ENCODE results near the gene SMG6.

SMG6 gene

GRCh38 chr17:2137342-2138098 is 166.1 kb downstream of the SMG6 start:
- DNase-seq: no peak

GRCh38 chr17:2136241-2136640 is 167.3 kb downstream of the SMG6 start:
- no peak for DNase-seq

GRCh38 chr17:2128011-2128410 is 175.6 kb downstream of the SMG6 start:
- DNase-seq: no peak

GRCh38 chr17:2125013-2125535 is 178.5 kb downstream of the SMG6 start:
- no peak for DNase-seq

- no peak for DNase-seq
These were observed 179.2 kb downstream of the SMG6 start for GRCh38 chr17:2124391-2124790.

- peak; percentile 30 for DNase-seq
These were observed 180.0 kb downstream of the SMG6 start for GRCh38 chr17:2123375-2124251.

GRCh38 chr17:2122641-2123302 is 180.8 kb downstream of the SMG6 start:
- DNase-seq: peak; percentile 66

GRCh38 chr17:2120586-2121335 is 182.8 kb downstream of the SMG6 start:
- DNase-seq: no peak

GRCh38 chr17:2113279-2113622 is 190.3 kb downstream of the SMG6 start:
- no peak for DNase-seq

- no peak for DNase-seq
These were observed 191.9 kb downstream of the SMG6 start for GRCh38 chr17:2111691-2112090.

GRCh38 chr17:2110436-2110835 is 193.1 kb downstream of the SMG6 start:
- no peak for DNase-seq

GRCh38 chr17:2108170-2108569 is 195.4 kb downstream of the SMG6 start:
- DNase-seq: no peak

- DNase-seq: no peak
These were observed 196.1 kb downstream of the SMG6 start for GRCh38 chr17:2107506-2107905.

GRCh38 chr17:2107050-2107449 is 196.5 kb downstream of the SMG6 start:
- no peak for DNase-seq

- DNase-seq: no peak
These were observed 197.2 kb downstream of the SMG6 start for GRCh38 chr17:2106308-2106955.

GRCh38 chr17:2105663-2106062 is 197.9 kb downstream of the SMG6 start:
- no peak for DNase-seq

- no peak for DNase-seq
These were observed 200.4 kb downstream of the SMG6 start for GRCh38 chr17:2102931-2103809.

- DNase-seq: no peak
These were observed 201.9 kb downstream of the SMG6 start for GRCh38 chr17:2101448-2102257.

GRCh38 chr17:2095536-2095910 is 208.1 kb downstream of the SMG6 start:
- no peak for DNase-seq

- DNase-seq: peak; percentile 45
These were observed 208.6 kb downstream of the SMG6 start for GRCh38 chr17:2094891-2095535.
